Fibroblast of peridontal ligament (primary cell): ENCODE data around the gene GLA.

Experiments
- DNase-seq: peaks from one replicate; pipeline ENCODE4 v3.0.0-alpha.2; 2010; ENCODE audit errors: extremely low read depth

GLA gene

GRCh38 chrX:101357166-101357795 is 50.4 kb downstream of the GLA start:
- DNase-seq: peak; percentile 5

GRCh38 chrX:101349193-101349562 is 58.5 kb downstream of the GLA start:
- DNase-seq: no peak

GRCh38 chrX:101348452-101349192 is 59.1 kb downstream of the GLA start, which contains the start of gene TIMM8A:
TIMM8A (minus strand) TSS chrX:101348742; CDS start chrX:101348664, 78 bp downstream.
- DNase-seq: peak; percentile 60

- DNase-seq: peak; percentile 24
These were observed 59.8 kb downstream of the GLA start for GRCh38 chrX:101347859-101348451.
